ENCODE results near the gene SELE.
"Not testable (repeated sequence)": the region's sequence is repeated elsewhere in the genome, so short reads cannot be mapped to it uniquely, and the experiment has no call there.

Gene SELE

DNA sequence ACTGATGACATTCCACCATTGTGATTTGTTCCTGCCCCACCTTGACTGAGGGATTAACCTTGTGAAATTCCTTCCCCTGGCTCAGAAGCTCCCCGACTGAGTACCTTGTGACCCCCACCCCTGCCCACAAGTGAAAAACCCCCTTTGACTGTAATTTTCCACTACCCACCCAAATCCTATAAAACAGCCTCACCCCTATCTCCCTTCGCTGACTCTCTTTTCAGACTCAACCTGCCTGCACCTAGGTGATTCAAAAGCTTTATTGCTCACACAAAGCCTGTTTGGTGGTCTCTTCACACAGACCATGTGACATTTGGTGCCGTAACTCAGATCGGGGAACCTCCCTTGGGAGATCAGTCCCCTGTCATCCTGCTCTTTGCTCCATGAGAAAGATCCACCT, 50.7 kb downstream of the SELE start:
- H3K9ac ChIP-seq (ENCODE audit: low read depth, low read length); H3K36me3 ChIP-seq (ENCODE audit: insufficient read depth, low read length); H3K4me1 ChIP-seq (ENCODE audit: insufficient read depth, low read length); H3K9me3 ChIP-seq (ENCODE audit: control insufficient read depth, insufficient read depth, low read length): not testable (repeated sequence)

DNA sequence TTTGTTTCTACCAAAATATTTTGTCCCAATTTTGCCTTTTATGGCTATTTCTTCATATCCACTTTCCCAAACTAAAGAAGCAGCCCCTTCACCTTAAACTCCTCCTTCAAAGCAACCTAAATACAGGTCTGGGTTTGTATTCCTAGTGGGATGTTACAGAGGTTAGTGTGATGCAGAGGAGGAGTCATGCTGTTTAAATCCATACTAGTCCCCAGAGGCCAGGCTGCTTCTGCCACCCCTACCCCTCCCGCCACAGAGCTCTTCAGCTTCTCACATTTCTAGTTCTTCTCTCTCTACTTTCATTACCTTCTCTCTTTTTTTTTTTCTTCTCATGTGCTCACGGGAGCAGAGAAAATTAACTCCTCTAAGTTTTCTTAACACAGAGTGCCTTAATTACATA, 51.8 kb downstream of the SELE start:
- Histone ChIP-seq H3K9ac (ENCODE audit: low read depth, low read length) (no peak overlapping the region), H3K4me1 (ENCODE audit: insufficient read depth, low read length) (peaks cover 10% of the 10 kb centered on the region), H3K36me3 (ENCODE audit: insufficient read depth, low read length) (no peaks in the 10 kb centered on the region), H3K9me3 (ENCODE audit: control insufficient read depth, insufficient read depth, low read length) (no peaks in the 10 kb centered on the region)

- Histone ChIP-seq H3K36me3 (ENCODE audit: insufficient read depth, low read length) (no peaks in the 10 kb centered on the region), H3K9ac (ENCODE audit: low read depth, low read length) (no peak overlapping the region), H3K4me1 (ENCODE audit: insufficient read depth, low read length) (peaks cover 16% of the 10 kb centered on the region), H3K9me3 (ENCODE audit: control insufficient read depth, insufficient read depth, low read length) (no peaks in the 10 kb centered on the region)
Observed at GRCh38 chr1:169681140-169681539, 52.7 kb downstream of the SELE start.

DNA sequence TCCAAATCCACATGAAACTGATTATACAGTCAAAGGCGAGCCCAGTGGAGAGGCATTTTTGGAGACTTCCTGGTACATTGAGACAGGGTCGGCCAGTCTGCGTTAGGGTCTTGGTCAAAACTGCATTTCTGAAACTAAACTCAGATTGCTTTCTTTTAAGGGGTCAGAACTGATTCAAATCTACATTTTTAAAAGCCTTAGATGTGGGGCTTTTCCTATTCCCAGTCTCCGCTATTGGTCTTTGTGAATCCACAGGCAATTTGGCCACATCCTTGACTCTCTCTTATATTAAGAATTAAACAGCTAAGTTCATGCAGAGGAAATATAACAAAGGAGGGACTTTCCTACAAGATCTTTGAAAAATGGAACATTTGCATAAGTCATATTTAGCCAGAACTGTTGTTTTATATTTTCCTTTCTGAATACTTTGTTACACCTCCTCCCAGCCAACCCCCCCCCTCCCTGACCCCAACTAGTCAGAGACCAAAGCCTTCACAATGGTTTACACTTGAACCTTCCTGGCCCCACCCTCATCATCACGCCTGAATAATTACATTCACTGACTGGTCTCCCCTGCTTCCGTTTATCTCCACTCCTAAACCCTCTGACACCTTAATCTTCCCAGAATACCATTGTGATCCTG, 53.4 kb downstream of the SELE start:
- Histone ChIP-seq H3K36me3 (ENCODE audit: insufficient read depth, low read length) (no peaks in the 10 kb centered on the region), H3K9ac (ENCODE audit: low read depth, low read length) (no peak overlapping the region), H3K4me1 (ENCODE audit: insufficient read depth, low read length) (peaks cover 22% of the 10 kb centered on the region), H3K9me3 (ENCODE audit: control insufficient read depth, insufficient read depth, low read length) (no peaks in the 10 kb centered on the region)

GRCh38 chr1:169679692-169680091, 54.2 kb downstream of the SELE start:
- no peaks in the 10 kb centered on the region for H3K36me3 ChIP-seq (ENCODE audit: insufficient read depth, low read length)
- no peaks in the 10 kb centered on the region for H3K9me3 ChIP-seq (ENCODE audit: control insufficient read depth, insufficient read depth, low read length)
- H3K9ac ChIP-seq (ENCODE audit: low read depth, low read length) = no peak overlapping the region
- peaks cover 22% of the 10 kb centered on the region for H3K4me1 ChIP-seq (ENCODE audit: insufficient read depth, low read length)

DNA sequence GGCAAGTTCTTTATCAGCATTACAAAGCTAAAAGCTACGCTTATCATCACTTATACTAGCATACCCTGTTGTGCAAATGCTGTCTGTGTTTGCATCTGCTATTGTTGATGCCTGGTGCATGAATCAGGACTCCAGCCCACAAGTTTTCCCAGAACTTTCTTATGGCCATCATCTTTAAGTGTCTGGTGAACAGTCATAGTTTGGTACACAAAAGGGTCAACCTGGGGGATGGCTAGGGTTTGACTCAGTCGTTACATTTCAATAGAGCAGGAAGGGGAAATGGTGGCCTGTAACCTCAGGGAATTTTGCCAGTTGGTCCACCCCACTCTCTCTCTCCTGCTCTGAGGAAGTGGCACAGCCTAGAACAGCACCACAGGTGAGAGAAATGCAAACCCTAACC, 57.9 kb downstream of the SELE start:
- H3K9ac ChIP-seq (ENCODE audit: low read depth, low read length) = no peak overlapping the region
- no peaks in the 10 kb centered on the region for H3K9me3 ChIP-seq (ENCODE audit: control insufficient read depth, insufficient read depth, low read length)
- H3K36me3 ChIP-seq (ENCODE audit: insufficient read depth, low read length) = no peaks in the 10 kb centered on the region; the same call in 1 of the 2 replicates
- peaks cover 17% of the 10 kb centered on the region for H3K4me1 ChIP-seq (ENCODE audit: insufficient read depth, low read length)

Measured in ES-I3 (cell line).